NCI-H2196 (cell line): Measurements from ENCODE around the gene HPCAL4.
A peak's percentile ranks its signal among the peaks of the same experiment; 100 is the strongest.

ENCODE experiments used
- DNase-seq: peaks from one replicate; lab custom pipeline; 2025; ENCODE audit not compliant: unreplicated experiment; lab: John Stamatoyannopoulos, UW

HPCAL4 gene

GRCh38 chr1:39652554-39652953, 38.7 kb downstream of the HPCAL4 start:
- no peak for DNase-seq

GRCh38 chr1:39652105-39652504, 39.1 kb downstream of the HPCAL4 start:
- no peak for DNase-seq

- peak; percentile 11 for DNase-seq
Measured at GRCh38 chr1:39650431-39650830, 40.8 kb downstream of the HPCAL4 start.

- no peak for DNase-seq
Measured at GRCh38 chr1:39649636-39650185, 41.5 kb downstream of the HPCAL4 start.

- DNase-seq = no peak
Measured at GRCh38 chr1:39648496-39648895, 42.7 kb downstream of the HPCAL4 start.

- no peak for DNase-seq
Measured at GRCh38 chr1:39647247-39647646, 44.0 kb downstream of the HPCAL4 start.

- no peak for DNase-seq
Measured at GRCh38 chr1:39646232-39647081, 44.8 kb downstream of the HPCAL4 start.

- DNase-seq = no peak
Measured at GRCh38 chr1:39645411-39646043, 45.7 kb downstream of the HPCAL4 start.

GRCh38 chr1:39643705-39644104, 47.5 kb downstream of the HPCAL4 start:
- DNase-seq = no peak

GRCh38 chr1:39642796-39643195, 48.4 kb downstream of the HPCAL4 start:
- DNase-seq = no peak

- no peak for DNase-seq
Measured at GRCh38 chr1:39640861-39641260, 50.4 kb downstream of the HPCAL4 start.

- peak; percentile 81 for DNase-seq
Measured at GRCh38 chr1:39639305-39640130, 51.7 kb downstream of the HPCAL4 start, which contains the start of gene HEYL. TSS of gene HEYL (minus strand) at chr1:39639643. CDS start at chr1:39639625, 18 bp downstream.

- no peak for DNase-seq
Measured at GRCh38 chr1:39638965-39639304, 52.3 kb downstream of the HPCAL4 start.

GRCh38 chr1:39637361-39637760, 53.9 kb downstream of the HPCAL4 start:
- DNase-seq = no peak

- DNase-seq = no peak
Measured at GRCh38 chr1:39635871-39636210, 55.4 kb downstream of the HPCAL4 start.

GRCh38 chr1:39635205-39635870, 55.9 kb downstream of the HPCAL4 start:
- no peak for DNase-seq

GRCh38 chr1:39633422-39633821, 57.8 kb downstream of the HPCAL4 start:
- no peak for DNase-seq

- no peak for DNase-seq
Measured at GRCh38 chr1:39632682-39633417, 58.4 kb downstream of the HPCAL4 start.

- no peak for DNase-seq
Measured at GRCh38 chr1:39632323-39632681, 58.9 kb downstream of the HPCAL4 start.
